Activated CD4-positive, alpha-beta T cell treated with anti-CD3 and anti-CD28 coated beads, Interleukin-2, amount 50 U/mL, for 1 hour (primary cell): ENCODE results near the gene EGFR.

Experiments
- DNase-seq: peaks from one replicate; pipeline ENCODE4 v3.0.0-alpha.2; 2020

EGFR gene

GRCh38 chr7:55178292-55178862 is 159.6 kb downstream of the EGFR start:
- DNase-seq, result no peak

- no peak for DNase-seq
Observed at GRCh38 chr7:55178863-55179773, 160.3 kb downstream of the EGFR start.

GRCh38 chr7:55179931-55180682 is 161.3 kb downstream of the EGFR start:
- no peak for DNase-seq

- DNase-seq, result no peak
Observed at GRCh38 chr7:55180963-55181542, 162.2 kb downstream of the EGFR start.

GRCh38 chr7:55181762-55182161 is 162.9 kb downstream of the EGFR start:
- DNase-seq, result no peak

- no peak for DNase-seq
Observed at GRCh38 chr7:55183897-55184296, 165.1 kb downstream of the EGFR start.

GRCh38 chr7:55185321-55185802 is 166.5 kb downstream of the EGFR start:
- DNase-seq, result no peak

- DNase-seq, result no peak
Observed at GRCh38 chr7:55185941-55186609, 167.3 kb downstream of the EGFR start.

- no peak for DNase-seq
Observed at GRCh38 chr7:55187701-55188491, 169.1 kb downstream of the EGFR start.

GRCh38 chr7:55188590-55189138 is 169.8 kb downstream of the EGFR start:
- no peak for DNase-seq

- no peak for DNase-seq
Observed at GRCh38 chr7:55189146-55189766, 170.4 kb downstream of the EGFR start.

- no peak for DNase-seq
Observed at GRCh38 chr7:55189878-55190436, 171.1 kb downstream of the EGFR start.

GRCh38 chr7:55190511-55191160 is 171.8 kb downstream of the EGFR start:
- no peak for DNase-seq

- no peak for DNase-seq
Observed at GRCh38 chr7:55191161-55191925, 172.5 kb downstream of the EGFR start.

GRCh38 chr7:55191926-55192692 is 173.3 kb downstream of the EGFR start:
- DNase-seq, result no peak

- no peak for DNase-seq
Observed at GRCh38 chr7:55192723-55193122, 173.9 kb downstream of the EGFR start.

GRCh38 chr7:55193245-55193644 is 174.4 kb downstream of the EGFR start:
- DNase-seq, result no peak

- DNase-seq, result no peak
Observed at GRCh38 chr7:55194522-55194921, 175.7 kb downstream of the EGFR start.
